DND-41 (cell line): ENCODE results near the gene PHF21B.

Experiments used
- ATAC-seq: fragments of 200-7000 bp; cut with Tn5 transposase; 3 replicates; pipeline ENCODE4 v1.9.1; 2021; ENCODE audit warnings: low read depth; ENCODE audit not compliant: insufficient read depth
- DNase-seq: peaks from one replicate; pipeline ENCODE4 v3.0.0-alpha.2; 2020
- H2AFZ ChIP-seq: 2 replicates; pipeline ENCODE4 v1.6.0; 2012; ENCODE audit warnings: low read depth, low read length
- H3K27ac ChIP-seq: 2 replicates; pipeline ENCODE4 v1.5.1; 2012; ENCODE audit warnings: low read length, inconsistent platforms
- H3K27me3 ChIP-seq: fragments of 200-600 bp; sonication (generic); 2 replicates; pipeline ENCODE4 v1.6.0; 2012; ENCODE audit warnings: low read length, mild to moderate bottlenecking, inconsistent platforms; ENCODE audit not compliant: insufficient read depth, poor library complexity
- H3K36me3 ChIP-seq: 2 replicates; pipeline ENCODE4 v1.5.1; 2012; ENCODE audit warnings: low read length, inconsistent platforms; ENCODE audit not compliant: insufficient read depth
- H3K4me1 ChIP-seq: 2 replicates; pipeline ENCODE4 v1.5.1; 2012; ENCODE audit warnings: mild to moderate bottlenecking, low read length; ENCODE audit not compliant: insufficient read depth
- H3K4me2 ChIP-seq: 2 replicates; pipeline ENCODE4 v1.6.0; 2012; ENCODE audit warnings: mild to moderate bottlenecking, moderate library complexity, low read length, inconsistent platforms; ENCODE audit not compliant: insufficient read depth
- H3K4me3 ChIP-seq, 2 experiments: fragments of 200-600 bp in 1 of 2; shearing (Covaris generic) in 1 of 2; 2 replicates each; pipeline ENCODE4 v1.5.1; 2012 to 2016; ENCODE audit warnings: inconsistent platforms in 2 of 2, low read length in 2 of 2, mild to moderate bottlenecking in 2 of 2, low read depth in 1 of 2, moderate library complexity in 1 of 2
- H3K79me2 ChIP-seq: 2 replicates; pipeline ENCODE4 v1.6.0; 2012; ENCODE audit warnings: low read length, inconsistent platforms; ENCODE audit not compliant: insufficient read depth
- H3K9ac ChIP-seq: 2 replicates; pipeline ENCODE4 v1.6.0; 2012; ENCODE audit warnings: low read depth, mild to moderate bottlenecking, inconsistent platforms, low read length, moderate library complexity
- H3K9me3 ChIP-seq: 2 replicates; pipeline ENCODE4 v1.5.1; 2012; ENCODE audit warnings: low read length, moderate library complexity, mild to moderate bottlenecking, inconsistent platforms; ENCODE audit not compliant: insufficient read depth, severe bottlenecking
- H4K20me1 ChIP-seq: 2 replicates; pipeline ENCODE4 v1.6.0; 2012; ENCODE audit warnings: low read length; ENCODE audit not compliant: insufficient read depth
- CTCF ChIP-seq: IDR thresholded peaks from 2 replicates; pipeline ENCODE4 v1.5.1; 2012; ENCODE audit warnings: borderline replicate concordance, low read length, moderate library complexity, mild to moderate bottlenecking; ENCODE audit not compliant: poor library complexity, severe bottlenecking; ENCODE audit errors: extremely low read depth
- EZH2 ChIP-seq: IDR thresholded peaks from 3 replicates; pipeline ENCODE4 v1.6.1; 2012; ENCODE audit warnings: borderline replicate concordance, low read depth, mild to moderate bottlenecking, moderate library complexity, low read length, inconsistent platforms; ENCODE audit not compliant: severe bottlenecking

The PHF21B gene

GRCh38 chr22:44985906-44986527 is 23.8 kb downstream of the PHF21B start:
- H3K79me2 ChIP-seq, result peaks cover 94% of the 10 kb centered on the region

GRCh38 chr22:44983878-44984482 is 25.8 kb downstream of the PHF21B start:
- H3K4me2 ChIP-seq, result no peak overlapping the region
- ATAC-seq (no peak), DNase-seq (no peak)
- no peaks in the 10 kb centered on the region for H3K4me1 ChIP-seq
- H3K27me3 ChIP-seq, result no peaks in the 10 kb centered on the region
- no peak overlapping the region for H3K9ac ChIP-seq
- no peaks in the 10 kb centered on the region for H3K9me3 ChIP-seq
- H4K20me1 ChIP-seq, result peaks cover 91% of the 10 kb centered on the region
- peaks cover 27% of the 10 kb centered on the region; the same call in 1 of the 2 replicates for H3K36me3 ChIP-seq
- TF ChIP-seq EZH2 (no peak), CTCF (no peak)
- no peak overlapping the region for H3K27ac ChIP-seq
- peaks cover 96% of the 10 kb centered on the region for H3K79me2 ChIP-seq
- H3K4me3 ChIP-seq, result no peak overlapping the region
- H2AFZ ChIP-seq, result no peak overlapping the region

More at GRCh38 chr22:44985906-44986527, 23.8 kb downstream of the PHF21B start:
- TF ChIP-seq EZH2 (no peak), CTCF (no peak)
- Histone ChIP-seq H3K9ac (no peak overlapping the region), H3K36me3 (peaks cover 30% of the 10 kb centered on the region; the same call in 1 of the 2 replicates), H3K4me3 (no peak overlapping the region), H3K27me3 (no peaks in the 10 kb centered on the region), H4K20me1 (peaks cover 87% of the 10 kb centered on the region), H3K27ac (no peak overlapping the region), H3K4me1 (no peaks in the 10 kb centered on the region), H3K9me3 (no peaks in the 10 kb centered on the region), H3K4me2 (no peak overlapping the region), H2AFZ (no peak overlapping the region)
- DNase-seq (no peak), ATAC-seq (no peak)

- Histone ChIP-seq H3K27me3 (no peaks in the 10 kb centered on the region), H3K4me1 (no peaks in the 10 kb centered on the region), H2AFZ (no peak overlapping the region), H3K9ac (no peak overlapping the region), H3K4me2 (no peak overlapping the region), H3K4me3 (no peak overlapping the region), H3K36me3 (peaks cover 16% of the 10 kb centered on the region; the same call in 1 of the 2 replicates), H3K79me2 (peaks cover 86% of the 10 kb centered on the region), H3K9me3 (no peaks in the 10 kb centered on the region), H3K27ac (no peak overlapping the region), H4K20me1 (peaks cover 93% of the 10 kb centered on the region)
- no peak for ATAC-seq
- no peak for DNase-seq
- TF ChIP-seq EZH2 (no peak), CTCF (no peak)
These were observed 27.4 kb downstream of the PHF21B start for GRCh38 chr22:44982445-44982844.
